MM.1S (cell line): Measurements from ENCODE around the gene TAF6L.

ENCODE experiments used
- DNase-seq: peaks from one replicate; pipeline ENCODE4 v3.0.0-alpha.2; 2015
- H2AFZ ChIP-seq: fragments of 300-600 bp; sonication (generic); 2 replicates; pipeline ENCODE4 v1.6.0; 2016; ENCODE audit warnings: antibody characterized with exemption, low read length
- H3F3A ChIP-seq: fragments of 300-600 bp; sonication (generic); 2 replicates; pipeline ENCODE4 v1.6.1; 2016; ENCODE audit warnings: mild to moderate bottlenecking, antibody characterized with exemption, low read length, moderate library complexity, mixed read lengths; ENCODE audit not compliant: insufficient read depth
- H3K27ac ChIP-seq: fragments of 300-600 bp; sonication (generic); 2 replicates; pipeline ENCODE4 v1.5.1; 2016; ENCODE audit warnings: mild to moderate bottlenecking, low read length
- H3K27me3 ChIP-seq: fragments of 300-600 bp; sonication (generic); replicated peaks from 2 replicates; pipeline ENCODE4 v1.6.0; 2016; ENCODE audit warnings: low read length; ENCODE audit not compliant: insufficient read depth
- H3K36me3 ChIP-seq: fragments of 300-600 bp; sonication (generic); replicated peaks from 2 replicates; pipeline ENCODE4 v1.6.1; 2016; ENCODE audit warnings: mild to moderate bottlenecking, low read length, mixed read lengths; ENCODE audit not compliant: insufficient read depth
- H3K4me1 ChIP-seq: fragments of 300-600 bp; sonication (generic); 2 replicates; pipeline ENCODE4 v1.6.1; 2016; ENCODE audit warnings: low read length, mixed read lengths
- H3K4me2 ChIP-seq: fragments of 300-600 bp; sonication (generic); 2 replicates; pipeline ENCODE4 v1.6.0; 2016; ENCODE audit warnings: low read depth, low read length
- H3K4me3 ChIP-seq: fragments of 300-600 bp; sonication (generic); 2 replicates; pipeline ENCODE4 v1.5.1; 2016; ENCODE audit warnings: low read length, mixed read lengths
- H3K79me2 ChIP-seq: fragments of 300-600 bp; sonication (generic); 2 replicates; pipeline ENCODE4 v1.6.1; 2016; ENCODE audit warnings: mixed run types, low read length, mixed read lengths
- H3K9ac ChIP-seq: fragments of 300-600 bp; sonication (generic); 2 replicates; pipeline ENCODE4 v1.6.1; 2016; ENCODE audit warnings: low read length, mixed read lengths
- H3K9me2 ChIP-seq: fragments of 300-600 bp; sonication (generic); replicated peaks from 2 replicates; pipeline ENCODE4 v1.6.1; 2016; ENCODE audit warnings: mild to moderate bottlenecking, low read length, mixed read lengths; ENCODE audit not compliant: insufficient read depth
- H3K9me3 ChIP-seq: fragments of 300-600 bp; sonication (generic); replicated peaks from 2 replicates; pipeline ENCODE4 v1.6.1; 2016; ENCODE audit warnings: mild to moderate bottlenecking, low read length, mixed read lengths; ENCODE audit not compliant: insufficient read depth
- H4K20me1 ChIP-seq: fragments of 300-600 bp; sonication (generic); 2 replicates; pipeline ENCODE4 v1.6.1; 2016; ENCODE audit warnings: mild to moderate bottlenecking, low read length, moderate library complexity, mixed read lengths; ENCODE audit not compliant: insufficient read depth
- CTCF ChIP-seq: fragments of 300-600 bp; sonication (generic); IDR thresholded peaks from 2 replicates; pipeline ENCODE4 v1.5.1; 2016; ENCODE audit warnings: antibody characterized with exemption, low read length, mixed read lengths
- EZH2 ChIP-seq: fragments of 300-600 bp; sonication (generic); optimal IDR thresholded peaks from 2 replicates; pipeline ENCODE3; 2017; ENCODE audit warnings: low read depth, mild to moderate bottlenecking, antibody characterized with exemption, low read length, mixed read lengths
- EZH2phosphoT487 ChIP-seq: fragments of 300-600 bp; sonication (generic); IDR thresholded peaks from 2 replicates; pipeline ENCODE4 v1.6.1; 2018; ENCODE audit warnings: antibody characterized with exemption, low read length

Gene TAF6L

GRCh38 chr11:62752177-62752785 lies 18.9 kb upstream of the TAF6L start:
- H3K4me1 ChIP-seq: 0 out of 2 replicates have a peak, but pooled peaks cover 3% of the 10 kb centered on the region
- DNase-seq: no peak
- no peak overlapping the region for H2AFZ ChIP-seq
- peaks cover 21% of the 10 kb centered on the region for H3K79me2 ChIP-seq
- no peak overlapping the region for H3K9ac ChIP-seq
- no peak overlapping the region for H3K4me3 ChIP-seq
- no peaks in the 10 kb centered on the region for H3K36me3 ChIP-seq
- H3K9me2 ChIP-seq: no peaks in the 10 kb centered on the region
- peaks cover 3% of the 10 kb centered on the region; the same call in 1 of the 2 replicates for H3F3A ChIP-seq
- no peak overlapping the region for H3K27ac ChIP-seq
- H4K20me1 ChIP-seq: no peaks in the 10 kb centered on the region
- no peak overlapping the region for H3K4me2 ChIP-seq
- H3K27me3 ChIP-seq: no peaks in the 10 kb centered on the region
- TF ChIP-seq EZH2phosphoT487 (no peak), EZH2 (no peak), CTCF (no peak)
- no peaks in the 10 kb centered on the region for H3K9me3 ChIP-seq

DNA sequence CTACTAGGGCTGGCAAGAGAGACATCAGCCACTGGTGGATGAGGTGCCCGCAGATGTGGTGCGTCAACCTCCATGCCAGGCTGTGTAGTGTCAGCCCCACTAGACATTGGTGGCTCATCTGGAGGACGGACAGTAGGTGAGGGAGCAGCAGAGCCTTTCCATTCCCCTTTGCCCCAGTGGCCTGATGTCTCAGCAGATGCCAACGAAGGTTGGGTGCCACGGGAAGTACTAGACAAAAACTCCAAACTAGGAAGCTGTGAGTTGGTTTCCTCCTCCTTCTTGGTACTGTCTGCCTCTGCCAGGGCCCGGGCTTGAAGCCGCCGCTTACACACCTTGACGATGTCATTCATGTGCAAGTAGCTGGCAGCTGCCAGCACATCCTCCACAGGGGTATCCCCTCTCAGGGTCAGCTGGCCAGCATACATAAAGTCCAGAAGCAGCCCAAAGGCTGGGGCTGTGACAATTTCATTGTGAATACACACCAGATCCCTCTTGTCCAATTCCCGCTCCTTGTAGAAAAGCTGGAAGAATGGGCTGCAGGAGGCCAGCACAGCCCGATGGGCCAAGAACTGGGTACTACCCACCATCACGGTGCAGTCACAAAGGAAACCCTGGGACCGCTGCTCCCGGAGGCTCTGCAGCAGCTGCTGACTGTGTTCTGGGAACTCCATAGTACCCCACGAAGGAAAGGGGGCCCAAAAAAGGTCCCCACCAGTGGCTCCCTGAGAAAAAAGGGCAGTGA lies 18.0 kb upstream of the TAF6L start:
- H3K4me2 ChIP-seq: peak overlapping the region; percentile 79
- no peaks in the 10 kb centered on the region for H3K36me3 ChIP-seq
- no peaks in the 10 kb centered on the region for H3K9me3 ChIP-seq
- no peak for DNase-seq
- peak overlapping the region; percentile 82 for H3K4me3 ChIP-seq
- H3K79me2 ChIP-seq: peaks cover 21% of the 10 kb centered on the region
- peak overlapping the region; percentile 86; the same call in 1 of the 2 replicates for H2AFZ ChIP-seq
- H3K9me2 ChIP-seq: no peaks in the 10 kb centered on the region
- no peaks in the 10 kb centered on the region; the same call in 1 of the 2 replicates for H3F3A ChIP-seq
- no peaks in the 10 kb centered on the region for H4K20me1 ChIP-seq
- no peaks in the 10 kb centered on the region for H3K27me3 ChIP-seq
- 0 out of 2 replicates have a peak, but pooled peaks cover 3% of the 10 kb centered on the region for H3K4me1 ChIP-seq
- TF ChIP-seq CTCF (no peak), EZH2phosphoT487 (no peak), EZH2 (no peak)
- no peak overlapping the region for H3K27ac ChIP-seq
- peak overlapping the region; percentile 76; the same call in 1 of the 2 replicates for H3K9ac ChIP-seq

- no peaks in the 10 kb centered on the region for H3K27me3 ChIP-seq
- H3K4me3 ChIP-seq: peak within 1 kb of the TSS; percentile 82
- H3F3A ChIP-seq: no peaks in the 10 kb centered on the region; the same call in 1 of the 2 replicates
- H3K79me2 ChIP-seq: peaks cover 21% of the 10 kb centered on the region
- H3K9me2 ChIP-seq: no peaks in the 10 kb centered on the region
- no peaks in the 10 kb centered on the region for H4K20me1 ChIP-seq
- peak within 1 kb of the TSS; percentile 91 for H2AFZ ChIP-seq
- 0 out of 2 replicates have a peak, but pooled peaks cover 3% of the 10 kb centered on the region for H3K4me1 ChIP-seq
- H3K4me2 ChIP-seq: peak within 1 kb of the TSS; percentile 79
- no peaks in the 10 kb centered on the region for H3K9me3 ChIP-seq
- H3K36me3 ChIP-seq: no peaks in the 10 kb centered on the region
- TF ChIP-seq EZH2phosphoT487 (no peak), EZH2 (no peak), CTCF (no peak)
- peak within 1 kb of the TSS; percentile 58; the same call in 1 of the 2 replicates for H3K27ac ChIP-seq
- peak within 1 kb of the TSS; percentile 76 for H3K9ac ChIP-seq
- peak; percentile 99 for DNase-seq
These were observed 17.2 kb upstream of the TAF6L start, which contains the start of gene ZBTB3 for GRCh38 chr11:62753736-62754603. Gene ZBTB3 (minus strand): TSS chr11:62754160. CDS start chr11:62753664, 496 bp downstream.
